RWPE2 (cell line): Measurements from ENCODE around the gene PHF14.

Source experiments
- ATAC-seq: fragments of 200-7000 bp; cut with Tn5 transposase; 3 replicates; pipeline ENCODE4 v1.9.1; 2021; ENCODE audit warnings: low read depth
- DNase-seq: peaks from one replicate; pipeline ENCODE4 v3.0.0-alpha.2; 2020; ENCODE audit warnings: low spot score
- H3K27ac ChIP-seq: fragments of 450-650 bp; 2 replicates; pipeline ENCODE4 v1.5.1; 2017; ENCODE audit warnings: mild to moderate bottlenecking; ENCODE audit not compliant: poor library complexity, severe bottlenecking
- H3K27me3 ChIP-seq: fragments of 250-450 bp; sonication (Bioruptor Pico); 2 replicates; pipeline ENCODE4 v1.5.1; 2021; ENCODE audit warnings: mild to moderate bottlenecking, moderate library complexity; ENCODE audit not compliant: insufficient read depth, poor library complexity, severe bottlenecking
- H3K36me3 ChIP-seq: fragments of 250-450 bp; sonication (Bioruptor Pico); 2 replicates; pipeline ENCODE4 v1.5.1; 2020; ENCODE audit warnings: low read depth, mild to moderate bottlenecking, moderate library complexity
- H3K4me1 ChIP-seq: fragments of 250-450 bp; sonication (Bioruptor Pico); 2 replicates; pipeline ENCODE4 v1.5.1; 2021; ENCODE audit warnings: mild to moderate bottlenecking, moderate library complexity; ENCODE audit not compliant: insufficient read depth, poor library complexity, severe bottlenecking
- H3K4me3 ChIP-seq: fragments of 250-450 bp; sonication (Bioruptor Pico); 2 replicates; pipeline ENCODE4 v1.5.1; 2021; ENCODE audit warnings: mild to moderate bottlenecking, moderate library complexity; ENCODE audit not compliant: severe bottlenecking
- H3K9me3 ChIP-seq: fragments of 250-450 bp; sonication (Bioruptor Pico); 2 replicates; pipeline ENCODE4 v1.5.1; 2021; ENCODE audit warnings: mild to moderate bottlenecking, moderate library complexity; ENCODE audit not compliant: severe bottlenecking
- CTCF ChIP-seq: fragments of 450-650 bp; IDR thresholded peaks from one replicate; pipeline ENCODE4 v1.5.1; 2017; ENCODE audit warnings: mild to moderate bottlenecking, moderate library complexity; ENCODE audit not compliant: poor library complexity, severe bottlenecking

The PHF14 gene

DNA sequence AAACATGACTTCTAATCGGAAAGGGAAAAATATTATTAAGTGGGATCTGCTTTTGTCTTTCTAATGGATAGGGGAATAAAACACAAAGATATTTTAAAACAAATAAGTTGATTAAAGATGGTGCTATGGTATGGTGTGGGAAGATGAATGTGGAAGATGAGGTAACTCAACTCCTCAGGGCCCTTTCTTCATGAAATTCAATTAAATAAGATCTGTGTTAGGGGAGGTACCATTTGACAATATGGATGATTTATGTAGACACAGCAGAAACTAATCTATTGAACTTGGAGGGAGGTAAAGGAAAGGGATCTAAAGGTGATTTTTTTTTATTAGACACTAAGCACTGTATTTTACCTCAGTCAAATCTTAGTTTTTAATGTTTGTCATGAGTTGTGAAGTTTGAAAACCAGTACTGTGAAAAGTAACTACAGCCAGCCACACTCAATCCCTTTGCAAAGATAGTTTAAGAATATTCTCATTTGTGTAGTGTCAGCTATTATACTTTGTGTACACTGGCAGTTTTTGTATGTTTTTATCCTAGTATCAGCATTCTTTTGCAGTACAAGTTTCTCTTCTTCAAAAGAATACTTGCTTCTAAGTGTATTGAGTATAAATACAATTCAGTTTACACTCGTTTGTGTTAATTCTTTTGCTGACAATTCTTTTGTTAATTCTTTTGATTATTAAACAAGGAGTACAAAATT lies 151.3 kb downstream of the PHF14 start:
- no peaks in the 10 kb centered on the region for H3K9me3 ChIP-seq
- no peaks in the 10 kb centered on the region for H3K27me3 ChIP-seq
- no peaks in the 10 kb centered on the region for H3K36me3 ChIP-seq
- no peak for TF ChIP-seq CTCF
- no peaks in the 10 kb centered on the region for H3K4me1 ChIP-seq
- no peak overlapping the region for H3K27ac ChIP-seq
- DNase-seq (no peak), ATAC-seq (no peak)
- H3K4me3 ChIP-seq, result no peak overlapping the region

GRCh38 chr7:11127114-11127785 lies 153.6 kb downstream of the PHF14 start:
- Histone ChIP-seq H3K27me3 (no peaks in the 10 kb centered on the region), H3K4me3 (no peak overlapping the region), H3K4me1 (no peaks in the 10 kb centered on the region), H3K27ac (no peak overlapping the region), H3K36me3 (no peaks in the 10 kb centered on the region; the same call in 1 of the 2 replicates), H3K9me3 (no peaks in the 10 kb centered on the region)
- no peak for TF ChIP-seq CTCF
- DNase-seq, result no peak
- ATAC-seq, result no peak

GRCh38 chr7:11127988-11128387 lies 154.3 kb downstream of the PHF14 start:
- Histone ChIP-seq H3K4me1 (no peaks in the 10 kb centered on the region), H3K36me3 (no peaks in the 10 kb centered on the region; the same call in 1 of the 2 replicates), H3K4me3 (no peak overlapping the region), H3K9me3 (no peaks in the 10 kb centered on the region), H3K27me3 (no peaks in the 10 kb centered on the region), H3K27ac (no peak overlapping the region)
- ATAC-seq (no peak), DNase-seq (no peak)
- no peak for TF ChIP-seq CTCF

DNA sequence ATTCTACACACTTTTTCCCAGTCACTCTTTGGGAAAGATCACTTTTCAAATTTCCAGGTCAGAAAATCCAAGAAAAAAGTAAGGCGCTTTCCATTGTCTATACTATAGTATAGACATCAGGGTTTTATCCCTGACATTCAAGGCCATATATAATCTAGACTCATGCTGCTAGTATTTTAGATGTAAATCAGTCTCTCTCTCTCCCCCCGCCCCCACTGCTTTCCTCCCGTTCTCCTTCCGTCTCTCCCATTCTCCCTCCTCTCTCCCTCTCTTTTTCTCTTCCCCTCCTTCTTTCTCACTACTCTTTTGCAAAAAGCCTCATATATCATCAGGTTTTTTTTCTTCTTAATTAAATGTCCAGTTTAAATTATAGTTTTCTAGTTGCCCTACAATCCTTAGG lies 154.8 kb downstream of the PHF14 start:
- H3K27ac ChIP-seq, result no peak overlapping the region
- no peaks in the 10 kb centered on the region for H3K4me1 ChIP-seq
- H3K9me3 ChIP-seq, result no peaks in the 10 kb centered on the region
- no peak for ATAC-seq
- no peaks in the 10 kb centered on the region for H3K27me3 ChIP-seq
- no peaks in the 10 kb centered on the region; the same call in 1 of the 2 replicates for H3K36me3 ChIP-seq
- no peak for DNase-seq
- TF ChIP-seq CTCF, result no peak
- H3K4me3 ChIP-seq, result no peak overlapping the region

GRCh38 chr7:11130012-11130411 lies 156.3 kb downstream of the PHF14 start:
- Histone ChIP-seq H3K27me3 (no peaks in the 10 kb centered on the region), H3K4me1 (no peaks in the 10 kb centered on the region), H3K27ac (no peak overlapping the region), H3K9me3 (no peaks in the 10 kb centered on the region), H3K4me3 (no peak overlapping the region), H3K36me3 (peaks cover under 1% of the 10 kb centered on the region; the same call in 1 of the 2 replicates)
- DNase-seq (no peak), ATAC-seq (no peak)
- TF ChIP-seq CTCF, result no peak
